Heart right ventricle (tissue), 16 donors: ENCODE data around the gene TAF4. TPM values are rescaled to one million over a fixed set of nuclear protein-coding genes. Genes with fewer than 3 reads are reported as not detected.

ENCODE experiments used
- ATAC-seq, 8 donors: fragments of 200-7000 bp; cut with Tn5 transposase; one replicate each; pipeline ENCODE4 v1.9.1; 2020; ENCODE audit warnings: mild to moderate bottlenecking in 8 of 8, moderate library complexity in 8 of 8, moderate number of reproducible peaks in 1 of 8
- DNase-seq, 2 donors: peaks; one replicate each; pipeline ENCODE4 v3.0.0-alpha.2; 2020
- H3K27ac ChIP-seq, 10 donors: fragments of 200-600 bp; sonication (generic) in 2 of 10; one replicate each; pipeline versions ENCODE4 v1.5.0 to v1.8.0; 2020 to 2022; ENCODE audit warnings: mild to moderate bottlenecking in 3 of 10
- H3K27me3 ChIP-seq, 7 donors: fragments of 200-600 bp; one replicate each; pipeline ENCODE4 v1.8.0; 2021 to 2022; ENCODE audit warnings: mild to moderate bottlenecking in 2 of 7
- H3K36me3 ChIP-seq, 9 donors: fragments of 200-600 bp; sonication (generic) in 1 of 9; one replicate each; pipeline versions ENCODE4 v1.5.0 to v1.8.0; 2020 to 2022; ENCODE audit warnings: mild to moderate bottlenecking in 2 of 9
- H3K4me1 ChIP-seq, 9 donors: fragments of 200-600 bp; sonication (generic) in 1 of 9; one replicate each; pipeline versions ENCODE4 v1.5.0 to v1.8.0; 2020 to 2022; ENCODE audit warnings: mild to moderate bottlenecking in 4 of 9
- H3K4me3 ChIP-seq, 10 donors: fragments of 200-600 bp; sonication (generic) in 2 of 10; one replicate each; pipeline versions ENCODE4 v1.5.0 to v1.8.0; 2020 to 2022; ENCODE audit warnings: mild to moderate bottlenecking in 7 of 10, moderate library complexity in 2 of 10
- H3K9me3 ChIP-seq, 11 donors: fragments of 200-600 bp in 10 of 11; sonication (generic) in 2 of 11; one replicate each; pipeline versions ENCODE4 v1.5.0 to v1.8.0; 2013 to 2022; ENCODE audit warnings: mild to moderate bottlenecking in 2 of 11, control low read depth in 1 of 11, moderate library complexity in 1 of 11
- CTCF ChIP-seq, 9 donors: fragments of 200-600 bp; sonication (generic) in 2 of 9; IDR thresholded peaks; one replicate each; pipeline versions ENCODE4 v1.5.0 to v1.8.0; 2021 to 2022; ENCODE audit warnings: antibody characterized with exemption in 9 of 9, mild to moderate bottlenecking in 5 of 9, moderate library complexity in 1 of 9
- WGBS, 2 donors: extraction: QIAGEN DNeasy Blood & Tissue Kit; methylation state at CpG; one replicate each; pipeline ENCODE4 v1.1.7; 2013; ENCODE audit warnings: inconsistent platforms in 1 of 2; 5-methylcytosine and 5-hydroxymethylcytosine counted together
- intact Hi-C, 10 donors: fragments of 100-400 bp; cut with DNase I; formaldehyde crosslinking; loops; one replicate each; pipeline versions ENCODE4 v1.11.1 to v1.14.2; 2022
- polyA plus RNA-seq, 2 donors: library from polyadenylated mRNA; stranded (reverse); fragments of 200-250 nt; gene quantifications; one replicate each; pipeline ENCODE4 v1.2.3, GENCODE V29; 2013
- total RNA-seq, 10 donors: library from RNA; stranded (reverse); fragmentation: NEBNext Ultra II Directional in 3 of 10; extraction: Animal tissue kit (Norgen Biotek cat#: 25700) in 3 of 10; gene quantifications; one replicate each; pipeline versions ENCODE4 v1.2.1 to v1.2.4, GENCODE V29; 2021 to 2023
- donor health status: Arrhythmogenic right ventricular cardiomyopathy.
- donor health status: ischemic (EF 13 %, LVEDD 7.1; RV severe dilation, severe dysfunction).
- donor health status: healthy with polysubstance abuse.
- donor health status: DM: no; HTN: yes; CAD: no.
- donor health status: DM: no; HTN: no; CAD: no.
- donor health status: ischemic (EF 25% LVEDD 6.9; RV normal size, moderate dysfunction).
- donor health status: ischemic (EF 25% LVEDD 5.7; RV mildly dilated, moderate dysfunction).
- donor health status: healthy.
- donor health status: DM: yes; HTN: yes; CAD: no.
- donor health status: Ischemic cardiomyopathy.
- donor health status: ischemic (EF 35%, LVEDD 5.7; RV mildly dilated, moderate dysfunction).
- donor health status: nonischemic (EF 11% LVEDD 7.7; RV severe dilation, severe dysfunction).
- donor health status: DM: yes; HTN: yes; CAD: no.
- donor health status: PGD.
- donor health status: ischemic (EF 29% LVEDD 5.4; RV normal size, mild dysfunction).
- donor health status: nonischemic (EF 23%, LVEDD 6.1; RV moderate dilation, normal function).

TAF4 gene
- total and polyA plus RNA-seq, 12 donors: 3.7 to 14.8 (median 11.0) TPM

- Histone ChIP-seq H3K36me3 (no peaks in the 10 kb centered on the region), H3K27me3 (no peaks in the 10 kb centered on the region), H3K4me3 (no peak overlapping the region), H3K9me3 (no peaks in the 10 kb centered on the region), H3K27ac (no peak overlapping the region), H3K4me1 (peaks cover 33 to 86% (median 62%) of the 10 kb centered on the region in 9 donors)
- 96 to 97% methylated on average over 14 of the region's 14 CpGs for WGBS, 2 donors
- TF ChIP-seq CTCF (IDR thresholded peaks at IDR 0.05): no peak
- ATAC-seq (no peak), DNase-seq (no peak)
- intact Hi-C loops: loop anchor here in 5 of 10 donors (5.0 to 10.0 kb wide), 6 partner anchors 40 to 362 kb away; partner anchors contain the start of genes PSMA7 (in 1 of the 5), RPS21 (in 1 of the 5) and SS18L1 (in 1 of the 5)
Measured at GRCh38 chr20:62022575-62023139, 43.0 kb downstream of the TAF4 start.

GRCh38 chr20:62021793-62022385 is 43.8 kb downstream of the TAF4 start:
- H3K27me3 ChIP-seq: no peaks in the 10 kb centered on the region
- no peak overlapping the region for H3K4me3 ChIP-seq
- no peak overlapping the region for H3K27ac ChIP-seq
- DNase-seq (no peak), ATAC-seq (no peak)
- 72 to 80% methylated on average over 19 of the region's 19 CpGs for WGBS, 2 donors
- H3K4me1 ChIP-seq: peaks cover 33 to 81% (median 57%) of the 10 kb centered on the region in 9 donors
- intact Hi-C loops: loop anchor here in 5 of 10 donors (5.0 to 10.0 kb wide), 6 partner anchors 40 to 363 kb away; partner anchors contain the start of genes PSMA7 (in 1 of the 5), RPS21 (in 1 of the 5) and SS18L1 (in 1 of the 5)
- H3K36me3 ChIP-seq: no peaks in the 10 kb centered on the region
- no peak for TF ChIP-seq CTCF (IDR thresholded peaks at IDR 0.05)
- no peaks in the 10 kb centered on the region for H3K9me3 ChIP-seq

GRCh38 chr20:62020935-62021701 is 44.6 kb downstream of the TAF4 start:
- ATAC-seq (peak; percentile 69 to 85 (median 74)), DNase-seq (peak; percentile 42 to 76)
- WGBS, 2 donors: 54 to 60% methylated on average over 25 of the region's 25 CpGs
- Histone ChIP-seq H3K27me3 (no peaks in the 10 kb centered on the region), H3K4me1 (peaks cover 27 to 73% (median 50%) of the 10 kb centered on the region in 9 donors), H3K9me3 (no peaks in the 10 kb centered on the region), H3K27ac (peak overlapping the region in 1 of 10 donors; percentile 24), H3K4me3 (no peak overlapping the region), H3K36me3 (no peaks in the 10 kb centered on the region)
- intact Hi-C loops: loop anchor here in 5 of 10 donors (5.0 to 10.0 kb wide), 6 partner anchors 41 to 364 kb away; partner anchors contain the start of genes PSMA7 (in 1 of the 5), RPS21 (in 1 of the 5) and SS18L1 (in 1 of the 5)
- TF ChIP-seq CTCF (IDR thresholded peaks at IDR 0.05): no peak
